Activated CD8-positive, alpha-beta memory T cell treated with anti-CD3 and anti-CD28 coated beads for 1 hour (primary cell): Measurements from ENCODE around the gene SMAP2.

Source experiments
- DNase-seq, 2 donors: peaks; one replicate each; pipeline ENCODE4 v3.0.0-alpha.2; 2020; ENCODE audit warnings: low read depth in 1 of 2; ENCODE audit errors: extremely low read depth in 1 of 2

SMAP2 gene

GRCh38 chr1:40416709-40417108, 43.2 kb downstream of the SMAP2 start:
- no peak for DNase-seq

DNA sequence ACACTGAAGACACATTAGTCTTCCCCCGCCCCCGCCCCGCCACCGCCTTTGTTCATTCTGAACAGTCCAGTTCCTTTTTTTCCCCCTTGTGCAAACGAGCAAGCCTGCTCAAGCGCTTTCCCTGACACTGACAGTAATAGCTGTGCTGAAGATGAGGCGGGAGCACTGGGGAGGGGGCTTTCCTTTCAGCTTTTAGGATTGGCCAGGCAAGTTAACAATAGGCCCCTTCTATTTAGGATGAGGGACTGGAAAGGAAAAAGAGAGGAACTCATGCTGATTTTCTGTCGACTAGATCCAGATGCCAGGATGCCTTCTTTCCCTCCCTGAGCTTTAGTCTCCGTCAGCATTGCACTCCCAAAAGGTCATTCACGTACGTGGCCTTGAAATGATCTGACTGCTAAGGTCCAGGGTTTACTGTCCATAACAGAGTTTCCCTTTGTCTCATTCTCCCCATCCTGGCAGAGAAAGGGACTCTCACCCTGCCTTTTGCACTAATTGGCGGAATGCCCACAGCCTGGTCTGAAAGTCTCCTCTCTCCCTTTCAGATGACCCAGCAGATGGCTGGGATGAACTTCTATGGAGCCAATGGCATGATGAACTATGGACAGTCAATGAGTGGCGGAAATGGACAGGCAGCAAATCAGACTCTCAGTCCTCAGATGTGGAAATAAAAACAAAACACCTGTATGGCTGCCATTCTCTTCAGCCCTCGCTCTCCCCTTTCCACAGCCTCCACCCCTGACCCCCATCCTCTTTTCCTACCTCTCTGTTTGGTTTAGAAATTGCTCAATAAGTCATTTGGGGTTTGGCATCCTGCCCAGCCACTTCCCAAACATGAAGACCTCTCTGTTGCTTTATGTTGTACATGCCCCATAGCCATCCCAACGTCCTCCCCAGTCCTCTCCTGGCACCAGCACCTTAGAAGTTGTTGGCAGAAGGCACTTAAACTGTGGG, 48.2 kb downstream of the SMAP2 start:
- DNase-seq, result no peak

- DNase-seq, result no peak
Observed at GRCh38 chr1:40422630-40423263, 49.2 kb downstream of the SMAP2 start.

GRCh38 chr1:40423264-40423642, 49.7 kb downstream of the SMAP2 start:
- DNase-seq, result no peak

GRCh38 chr1:40423951-40424618, 50.6 kb downstream of the SMAP2 start:
- DNase-seq, result no peak

DNA sequence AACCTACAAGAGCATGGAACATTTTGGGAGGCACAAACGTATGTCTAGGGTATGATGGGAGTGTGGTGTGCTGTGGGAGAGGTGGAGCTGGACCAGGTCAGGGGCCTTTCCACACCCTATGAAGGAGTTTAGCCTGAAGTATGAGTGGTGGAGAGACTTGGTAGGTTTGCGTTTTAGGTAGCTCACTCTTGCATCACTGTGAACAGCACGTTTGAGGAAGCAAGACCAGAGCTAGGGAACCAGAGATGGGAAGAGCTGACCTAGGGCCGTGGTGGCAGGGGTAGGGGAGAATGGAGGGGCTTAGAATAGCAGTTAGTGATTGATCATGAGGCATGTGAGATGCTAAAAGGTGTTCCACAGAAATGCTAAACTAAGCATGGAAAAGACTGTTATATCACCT, 51.7 kb downstream of the SMAP2 start:
- DNase-seq, result no peak

DNA sequence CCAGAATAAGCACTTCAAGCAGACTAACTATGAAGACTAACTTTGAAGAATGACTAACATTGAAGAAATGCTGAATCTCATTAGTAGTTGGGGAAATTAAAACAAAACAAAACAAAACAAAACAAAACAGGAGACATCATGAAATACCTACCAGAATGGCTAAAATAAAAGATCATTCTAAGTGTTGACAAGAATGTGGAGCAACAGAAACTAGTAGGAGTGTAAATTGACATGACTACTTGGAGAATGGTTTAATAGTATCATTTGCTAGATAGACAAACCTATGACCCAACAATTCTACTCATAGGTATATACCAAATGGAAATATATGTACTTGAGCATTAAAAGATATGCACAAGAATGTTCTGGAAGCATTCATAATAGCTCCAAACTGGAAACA, 57.9 kb downstream of the SMAP2 start:
- no peak for DNase-seq

DNA sequence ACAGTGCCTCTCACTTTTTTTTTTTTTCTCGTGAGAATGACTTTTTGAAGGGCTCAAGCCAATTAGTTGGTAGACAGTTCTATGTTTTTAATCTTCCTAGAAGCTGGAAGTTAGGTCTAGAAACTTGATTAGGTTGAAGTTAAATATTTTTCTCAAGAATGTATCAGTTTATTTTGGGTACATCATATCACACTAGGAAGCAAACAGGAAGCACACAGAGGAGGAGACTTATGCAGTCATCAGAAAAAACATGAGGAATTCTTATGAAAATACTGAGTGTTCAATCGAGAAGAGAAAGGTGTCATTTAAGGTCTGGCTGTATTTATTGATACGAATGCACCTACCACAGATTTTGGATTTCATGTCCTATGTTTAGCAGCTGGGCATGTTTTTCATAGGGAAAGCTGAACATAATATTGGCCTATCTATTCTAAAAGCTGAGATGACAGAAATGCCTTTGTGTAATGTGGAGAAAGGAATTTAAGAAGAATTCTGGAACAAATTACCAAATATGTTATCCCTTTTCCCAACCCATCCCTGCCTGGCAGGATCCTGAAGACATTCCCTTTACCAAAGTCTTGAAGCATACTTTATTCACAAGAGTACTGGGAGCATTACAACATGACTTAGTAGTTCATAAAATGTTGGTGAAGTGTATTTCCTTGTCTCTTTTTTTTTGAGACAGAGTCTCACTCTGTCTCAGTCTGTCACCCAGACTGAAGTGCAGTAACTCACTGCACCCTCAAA, 59.3 kb downstream of the SMAP2 start:
- no peak for DNase-seq

DNA sequence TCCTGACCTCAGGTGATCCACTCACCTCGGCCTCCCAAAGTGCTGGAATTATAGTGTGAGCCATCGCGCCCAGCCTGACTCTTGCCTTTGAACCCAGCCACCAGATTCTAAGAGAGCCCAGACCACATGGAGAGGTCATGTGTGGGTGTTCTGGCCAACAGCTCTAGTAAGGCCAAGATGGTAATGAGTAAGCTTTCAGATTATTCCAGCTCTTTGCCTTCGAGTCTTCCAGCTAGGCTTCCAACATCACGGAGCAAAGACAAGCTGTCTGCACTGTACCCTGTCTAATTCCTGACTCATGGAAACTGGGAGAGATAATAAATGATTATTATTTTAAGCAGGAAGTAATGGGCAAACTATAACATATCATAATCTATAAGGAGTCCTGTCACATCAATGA, 61.9 kb downstream of the SMAP2 start:
- no peak for DNase-seq

GRCh38 chr1:40435876-40436275, 62.3 kb downstream of the SMAP2 start:
- DNase-seq, result no peak

GRCh38 chr1:40438391-40439015, 65.0 kb downstream of the SMAP2 start:
- DNase-seq, result no peak

DNA sequence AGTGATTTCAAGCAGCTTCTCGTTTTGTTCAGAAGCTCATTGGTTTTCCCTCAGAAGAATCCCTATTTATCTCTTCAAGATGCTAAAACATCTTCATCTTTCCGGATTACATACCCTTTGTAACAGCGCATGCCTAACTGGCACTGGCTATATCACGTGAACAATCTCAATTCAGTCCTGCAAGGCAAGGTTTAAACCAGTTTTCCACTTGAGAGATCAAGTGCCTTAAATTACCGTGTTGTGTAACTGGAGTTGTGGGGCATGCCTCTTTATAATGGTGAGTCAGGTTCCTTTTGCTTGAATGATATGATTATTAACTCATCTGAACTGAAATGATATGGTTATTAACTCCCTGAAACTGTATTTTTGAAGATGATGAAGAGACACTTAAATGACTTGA, 65.7 kb downstream of the SMAP2 start:
- DNase-seq, result no peak

DNA sequence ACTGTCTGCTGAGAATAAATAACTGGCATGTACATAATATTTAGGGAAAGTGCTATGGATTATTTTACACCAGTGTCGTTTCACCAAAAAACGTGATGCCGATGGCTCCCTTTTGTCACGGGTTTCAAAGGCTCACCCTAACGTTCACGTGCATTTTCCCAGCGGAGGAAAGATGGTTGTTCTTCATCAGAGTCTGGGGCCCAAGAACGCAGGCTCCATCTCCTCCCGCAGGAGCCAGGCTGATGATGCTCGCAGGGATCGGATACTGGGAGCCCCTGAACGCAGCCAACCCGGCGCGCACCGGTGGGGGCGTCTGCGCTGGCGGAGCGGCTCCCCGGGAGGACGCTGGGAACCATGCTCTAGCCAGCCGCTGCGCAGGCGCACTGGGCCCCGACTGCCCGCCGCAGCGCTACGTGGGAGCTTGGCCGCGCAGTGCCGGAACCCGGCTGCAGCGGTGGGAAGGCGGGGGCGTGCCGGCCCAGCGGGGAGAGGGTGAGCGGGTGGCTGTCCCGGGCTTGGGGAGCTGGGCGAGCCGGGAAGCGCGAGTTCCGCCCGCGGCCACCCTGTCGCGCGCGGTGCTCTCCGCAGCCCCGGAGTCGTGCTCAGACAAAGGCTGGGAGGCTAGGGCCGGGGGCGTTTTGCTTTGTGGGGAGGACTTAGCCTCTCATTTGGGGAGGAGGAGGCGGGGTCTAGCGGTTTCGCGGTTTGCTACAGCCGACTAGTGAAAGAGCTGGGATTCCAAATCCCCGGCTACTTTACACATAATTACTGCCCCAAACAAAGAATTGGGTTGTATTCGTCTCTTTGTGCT, 76.4 kb downstream of the SMAP2 start, which contains the start of gene ZFP69B:
Gene ZFP69B (plus strand): TSS at position 793 of the 811 bp plus-strand sequence. CDS start 486 bp downstream, outside the sequence.
- DNase-seq, result peak; percentile 74 to 86

DNA sequence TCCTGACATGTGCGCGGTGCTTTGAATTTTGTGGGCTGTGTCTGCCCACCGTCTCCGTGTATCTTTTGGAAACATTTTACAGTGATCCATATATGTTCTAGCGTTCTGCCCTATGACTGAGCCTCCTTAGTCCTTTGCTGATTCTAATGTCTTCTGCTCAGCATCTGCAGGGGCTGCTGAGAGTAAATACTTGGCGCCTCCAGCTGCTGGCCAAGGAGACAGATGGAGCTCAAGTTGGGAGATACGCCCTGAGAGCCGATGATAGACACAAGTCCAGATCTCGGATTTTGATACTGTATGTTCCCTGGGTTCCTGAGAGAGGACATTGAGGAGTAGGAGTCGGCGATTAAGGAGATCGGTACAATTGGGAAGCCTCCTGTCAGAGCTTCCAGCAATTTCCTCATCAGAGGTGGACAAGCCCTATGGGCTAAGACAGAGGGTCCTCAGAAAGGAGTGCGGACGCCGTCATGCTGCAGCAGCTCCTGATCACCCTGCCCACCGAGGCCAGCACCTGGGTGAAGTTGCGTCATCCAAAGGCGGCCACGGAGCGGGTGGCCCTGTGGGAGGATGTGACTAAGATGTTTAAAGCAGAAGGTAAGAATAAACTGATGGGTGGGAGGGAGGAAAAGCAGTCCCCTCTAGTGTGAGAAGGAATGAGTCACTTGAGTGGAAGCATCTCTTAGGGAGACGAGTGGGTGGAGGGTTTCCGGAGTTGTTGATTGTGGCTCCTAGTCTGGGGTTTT, 77.1 kb downstream of the SMAP2 start:
- peak; percentile 64 for DNase-seq

- no peak for DNase-seq
Observed at GRCh38 chr1:40451238-40451585, 77.7 kb downstream of the SMAP2 start.

GRCh38 chr1:40454873-40455272, 81.3 kb downstream of the SMAP2 start:
- no peak for DNase-seq

DNA sequence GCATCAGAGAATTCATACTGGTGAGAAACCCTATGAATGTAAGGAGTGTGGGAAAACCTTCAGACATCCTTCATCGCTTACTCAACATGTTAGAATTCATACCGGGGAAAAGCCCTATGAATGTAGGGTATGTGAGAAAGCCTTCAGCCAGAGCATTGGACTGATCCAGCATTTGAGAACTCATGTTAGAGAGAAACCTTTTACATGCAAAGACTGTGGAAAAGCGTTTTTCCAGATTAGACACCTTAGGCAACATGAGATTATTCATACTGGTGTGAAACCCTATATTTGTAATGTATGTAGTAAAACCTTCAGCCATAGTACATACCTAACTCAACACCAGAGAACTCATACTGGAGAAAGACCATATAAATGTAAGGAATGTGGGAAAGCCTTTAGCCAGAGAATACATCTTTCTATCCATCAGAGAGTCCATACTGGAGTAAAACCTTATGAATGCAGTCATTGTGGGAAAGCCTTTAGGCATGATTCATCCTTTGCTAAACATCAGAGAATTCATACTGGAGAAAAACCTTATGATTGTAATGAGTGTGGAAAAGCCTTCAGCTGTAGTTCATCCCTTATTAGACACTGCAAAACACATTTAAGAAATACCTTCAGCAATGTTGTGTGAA, 89.5 kb downstream of the SMAP2 start:
- DNase-seq, result no peak

GRCh38 chr1:40469327-40469726, 95.8 kb downstream of the SMAP2 start:
- DNase-seq, result no peak
